WTC11 (cell line): ENCODE data around the gene DSTYK.

Experiments used
- ATF1 ChIP-seq: sonication (generic); formaldehyde crosslinking; IDR thresholded peaks from 2 replicates; pipeline ENCODE4 v1.8.1; 2023; ENCODE audit warnings: mild to moderate bottlenecking, moderate library complexity, missing genetic modification reagents
- CTCF ChIP-seq: fragments of 200-600 bp; IDR thresholded peaks from 2 replicates; pipeline ENCODE4 v1.8.0; 2022; ENCODE audit warnings: antibody characterized with exemption
- NR1H2 ChIP-seq: sonication (generic); formaldehyde crosslinking; IDR thresholded peaks from 2 replicates; pipeline ENCODE4 v1.9.0; 2021; ENCODE audit warnings: mild to moderate bottlenecking, moderate library complexity, missing genetic modification reagents
- NR3C1 ChIP-seq: sonication (generic); formaldehyde crosslinking; conservative IDR thresholded peaks from 2 replicates; pipeline ENCODE4 v1.8.1; 2023; ENCODE audit warnings: low read depth, mild to moderate bottlenecking, missing genetic modification reagents

GRCh38 chr1:205188098-205188497 is 23.4 kb downstream of the DSTYK start:
- TF ChIP-seq CTCF (no peak), NR1H2 (no peak), NR3C1 (CRISPR knock-in tag) (no peak), ATF1 (CRISPR knock-in tag) (no peak)
